A549 (cell line): ENCODE measurements around the gene SLC26A5. TPM values are rescaled to one million over a fixed set of nuclear protein-coding genes. Genes with fewer than 3 reads are reported as not detected.

Experiments used
- ATAC-seq, 2 experiments: fragments of 200-7000 bp in 1 of 2; fragments of >200 bp in 1 of 2; cut with Nextera tagmentation in 1 of 2; cut with Tn5 transposase in 1 of 2; 3 replicates each; pipeline versions ENCODE4 v1.8.0 to v1.9.1; 2018 to 2020; ENCODE audit warnings: mild to moderate bottlenecking in 1 of 2, moderate library complexity in 1 of 2
- CTCF ChIA-PET: fragments of 300-600 bp; sonication (Branson Sonifier 250); formaldehyde crosslinking; extraction: SDS; loops from one replicate; lab custom pipeline; 2021; ENCODE audit warnings: antibody characterized with exemption, inconsistent platforms; lab: Yijun Ruan, JAX
- POLR2A ChIA-PET: fragments of 350-600 bp; formaldehyde crosslinking; extraction: SDS; loops from one replicate; lab custom pipeline; 2021; ENCODE audit warnings: antibody characterized with exemption, inconsistent platforms; lab: Yijun Ruan, JAX
- DNase-seq, 2 experiments: peaks; one replicate each; pipeline versions ENCODE4 v3.0.0 to v3.0.0-alpha.2; 2011 to 2016; ENCODE audit warnings: low read depth in 1 of 2, low spot score in 1 of 2
- FAIRE-seq: peaks from 2 replicates; lab custom pipeline; 2011; peaks lifted over from hg19 to GRCh38; lab: Jason Lieb, UNC
- H3K27ac ChIP-seq, 2 experiments: fragments of >200 bp; sonication (Bioruptor Twin); formaldehyde crosslinking; 3 replicates each; pipeline ENCODE4 v1.5.1; 2016 to 2017
- H3K4me1 ChIP-seq: fragments of >200 bp; sonication (Bioruptor Twin); formaldehyde crosslinking; 3 replicates; pipeline ENCODE4 v1.6.1; 2016
- H3K4me2 ChIP-seq: fragments of >200 bp; sonication (Bioruptor Twin); formaldehyde crosslinking; 3 replicates; pipeline ENCODE4 v1.6.1; 2016
- H3K4me3 ChIP-seq: fragments of >200 bp; sonication (Bioruptor Twin); formaldehyde crosslinking; 3 replicates; pipeline ENCODE4 v1.5.1; 2016
- H3K9me3 ChIP-seq: fragments of >200 bp; sonication (Bioruptor Twin); formaldehyde crosslinking; 3 replicates; pipeline ENCODE4 v1.6.1; 2016
- BCL3 ChIP-seq: fragments of >200 bp; sonication (Bioruptor Twin); formaldehyde crosslinking; IDR thresholded peaks from 3 replicates; pipeline ENCODE4 v1.6.1; 2016
- CBX2 ChIP-seq: fragments of 200-600 bp; sonication (generic); IDR thresholded peaks from 2 replicates; pipeline ENCODE4 v1.6.1; 2016; ENCODE audit warnings: low read depth, mild to moderate bottlenecking, borderline replicate concordance
- CHD4 ChIP-seq: fragments of 200-600 bp; sonication (generic); IDR thresholded peaks from 2 replicates; pipeline ENCODE4 v1.6.1; 2016; ENCODE audit warnings: antibody characterized with exemption, mild to moderate bottlenecking, borderline replicate concordance
- EHMT2 ChIP-seq: fragments of 200-600 bp; sonication (generic); IDR thresholded peaks from 2 replicates; pipeline ENCODE4 v1.6.1; 2016; ENCODE audit warnings: antibody characterized with exemption, low read depth, mild to moderate bottlenecking, moderate library complexity
- ELK1 ChIP-seq: fragments of 150-350 bp; IDR thresholded peaks from 2 replicates; pipeline ENCODE4 v1.6.1; 2014; ENCODE audit warnings: low read depth, mild to moderate bottlenecking, low read length
- FOSB ChIP-seq: fragments of 250-450 bp; sonication (Bioruptor Pico); IDR thresholded peaks from 2 replicates; pipeline ENCODE4 v1.5.0; 2020; ENCODE audit warnings: mild to moderate bottlenecking, moderate library complexity
- FOSL2 ChIP-seq, 2 experiments: fragments of 450-650 bp in 1 of 2; fragments of >200 bp in 1 of 2; sonication (Bioruptor Twin) in 1 of 2; formaldehyde crosslinking; IDR thresholded peaks; 2 replicates each; pipeline versions ENCODE4 v1.5.0 to v1.6.1; 2016 to 2020; ENCODE audit warnings: mild to moderate bottlenecking in 1 of 2, moderate library complexity in 1 of 2
- HES2 ChIP-seq: fragments of >200 bp; sonication (Bioruptor Twin); formaldehyde crosslinking; IDR thresholded peaks from 2 replicates; pipeline ENCODE4 v1.6.1; 2016
- HMGXB4 ChIP-seq: fragments of 250-450 bp; sonication (Bioruptor Pico); IDR thresholded peaks from 2 replicates; pipeline ENCODE4 v1.5.0; 2021; ENCODE audit warnings: mild to moderate bottlenecking, moderate library complexity, borderline replicate concordance
- HOXB13 ChIP-seq: fragments of 250-450 bp; sonication (Bioruptor Pico); IDR thresholded peaks from 2 replicates; pipeline ENCODE4 v1.5.0; 2020; ENCODE audit warnings: low read depth, mild to moderate bottlenecking, moderate library complexity
- HOXB5 ChIP-seq: fragments of 250-450 bp; sonication (Bioruptor Pico); IDR thresholded peaks from 2 replicates; pipeline ENCODE4 v1.5.0; 2020; ENCODE audit warnings: mild to moderate bottlenecking, moderate library complexity
- KDM1A ChIP-seq: fragments of 200-600 bp; sonication (generic); IDR thresholded peaks from 2 replicates; pipeline ENCODE4 v1.6.1; 2016; ENCODE audit warnings: low read depth, mild to moderate bottlenecking
- KDM5A ChIP-seq: fragments of 200-600 bp; sonication (generic); IDR thresholded peaks from 2 replicates; pipeline ENCODE4 v1.6.1; 2016; ENCODE audit warnings: antibody characterized with exemption, mild to moderate bottlenecking
- MAFK ChIP-seq: fragments of 450-650 bp; IDR thresholded peaks from 2 replicates; pipeline ENCODE4 v1.6.1; 2014; ENCODE audit not compliant: partially characterized antibody
- NFE2L2 ChIP-seq: fragments of 150-350 bp; conservative IDR thresholded peaks from 2 replicates; pipeline ENCODE4 v1.6.1; 2014; ENCODE audit warnings: low read length
- NPAS2 ChIP-seq: fragments of 250-450 bp; sonication (Bioruptor Pico); IDR thresholded peaks from 2 replicates; pipeline ENCODE4 v1.8.0; 2022; ENCODE audit warnings: mild to moderate bottlenecking, moderate library complexity, borderline replicate concordance
- NR3C1 ChIP-seq: fragments of >200 bp; sonication (Bioruptor Twin); formaldehyde crosslinking; IDR thresholded peaks from 3 replicates; pipeline ENCODE4 v1.6.1; 2017
- PBX3 ChIP-seq: IDR thresholded peaks from 2 replicates; pipeline ENCODE4 v1.6.1; 2012
- PHF8 ChIP-seq: fragments of 200-600 bp; sonication (generic); IDR thresholded peaks from 2 replicates; pipeline ENCODE4 v1.6.1; 2016; ENCODE audit warnings: low read depth, mild to moderate bottlenecking, antibody characterized with exemption, moderate library complexity, borderline replicate concordance
- POLR2A ChIP-seq: IDR thresholded peaks from 2 replicates; pipeline ENCODE4 v1.6.1; 2012; ENCODE audit warnings: mild to moderate bottlenecking, low read length
- RARB ChIP-seq: fragments of 250-450 bp; sonication (Bioruptor Pico); IDR thresholded peaks from 2 replicates; pipeline ENCODE4 v1.8.0; 2021; ENCODE audit warnings: mild to moderate bottlenecking, moderate library complexity
- RNF2 ChIP-seq: fragments of 200-600 bp; sonication (generic); IDR thresholded peaks from 2 replicates; pipeline ENCODE4 v1.6.1; 2016; ENCODE audit warnings: low read depth, mild to moderate bottlenecking, antibody characterized with exemption, moderate library complexity, borderline replicate concordance
- SMC3 ChIP-seq: fragments of >200 bp; sonication (Bioruptor Twin); formaldehyde crosslinking; IDR thresholded peaks from 3 replicates; pipeline ENCODE4 v1.6.1; 2018; ENCODE audit warnings: inconsistent platforms
- TFCP2L1 ChIP-seq: fragments of 250-450 bp; sonication (Bioruptor Pico); IDR thresholded peaks from 2 replicates; pipeline ENCODE4 v1.5.0; 2021; ENCODE audit warnings: mild to moderate bottlenecking
- TP53 ChIP-seq: fragments of 250-450 bp; sonication (Bioruptor Pico); IDR thresholded peaks from 2 replicates; pipeline ENCODE4 v1.5.0; 2021; ENCODE audit warnings: mild to moderate bottlenecking, moderate library complexity
- USF2 ChIP-seq: fragments of 450-650 bp; IDR thresholded peaks from 2 replicates; pipeline ENCODE4 v1.6.1; 2014; ENCODE audit warnings: antibody characterized with exemption
- WGBS: methylation state at CpG from one replicate; pipeline ENCODE4 v1.1.6; 2017; ENCODE audit errors: missing lambda C conversion rate; 5-methylcytosine and 5-hydroxymethylcytosine counted together
- polyA plus RNA-seq, 4 experiments: library from polyadenylated mRNA; depleted of rRNA in 3 of 4; stranded (reverse); fragments of >200 nt; fragmentation: RNase III in 1 of 4; extraction: RNeasy Plus Mini Kit Qiagen cat#74134 plus additional on column Dnase treatment in 1 of 4; gene quantifications; 2 replicates in 3 of 4; 3 replicates in 1 of 4; pipeline ENCODE4 v1.2.3, GENCODE V29; 2011 to 2017

The SLC26A5 gene
- polyA plus RNA-seq, 2 of the 4 experiments (the other 2 are of a cell fraction), result not detected

- TF ChIP-seq PBX3 (no peak), HMGXB4 (CRISPR knock-in tag) (no peak)
- TF ChIP-seq, all 56 proteins: peak for 0
These were observed 57.4 kb downstream of the SLC26A5 start (continued) for GRCh38 chr7:103388469-103389140.

GRCh38 chr7:103387242-103387641 is 58.8 kb downstream of the SLC26A5 start:
- FAIRE-seq (no peak), ATAC-seq (no peak), DNase-seq (no peak)
- CTCF ChIA-PET, result no interaction called here
- H3K9me3 ChIP-seq, result no peaks in the 10 kb centered on the region
- WGBS, result 83% methylated on average over 1 of the region's 1 CpG
- no peaks in the 10 kb centered on the region for H3K4me1 ChIP-seq
- no peak overlapping the region for H3K27ac ChIP-seq
- POLR2A ChIA-PET, result no interaction called here
- H3K4me3 ChIP-seq, result no peak overlapping the region
- H3K4me2 ChIP-seq, result no peak overlapping the region
- TF ChIP-seq TFCP2L1 (CRISPR knock-in tag) (no peak), TP53 (CRISPR knock-in tag) (no peak), RARB (no peak), POLR2A (no peak), NR3C1 (no peak), NPAS2 (CRISPR knock-in tag) (no peak), MAFK (no peak), SMC3 (no peak), CBX2 (no peak), FOSB (no peak), KDM1A (no peak), PBX3 (no peak), HES2 (no peak), HOXB5 (CRISPR knock-in tag) (no peak), CHD4 (no peak), ELK1 (no peak)

GRCh38 chr7:103382032-103382402 is 64.0 kb downstream of the SLC26A5 start:
- POLR2A ChIA-PET, result no interaction called here
- ATAC-seq, result no peak
- H3K9me3 ChIP-seq, result no peaks in the 10 kb centered on the region
- TF ChIP-seq BCL3 (no peak), FOSL2 (IDR thresholded peaks at IDR 0.05) (no peak), FOSL2 (CRISPR knock-in tag; IDR thresholded peaks at IDR 0.05) (no peak), HOXB13 (CRISPR knock-in tag) (no peak), PHF8 (no peak), KDM5A (no peak), CBX2 (no peak), USF2 (no peak), TP53 (CRISPR knock-in tag) (no peak), NPAS2 (CRISPR knock-in tag) (no peak), EHMT2 (no peak), SMC3 (no peak), ELK1 (no peak), NFE2L2 (no peak), RARB (no peak), RNF2 (no peak)

More at GRCh38 chr7:103382032-103382402, 64.0 kb downstream of the SLC26A5 start:
- Histone ChIP-seq H3K27ac (no peak overlapping the region), H3K4me2 (no peak overlapping the region), H3K4me3 (no peak overlapping the region), H3K4me1 (no peaks in the 10 kb centered on the region)
- FAIRE-seq, result no peak
- 44% methylated on average over 5 of the region's 5 CpGs for WGBS
- CTCF ChIA-PET, result no interaction called here
- DNase-seq, result no peak
